ENCODE data around the gene RNF126. TPM values are rescaled to one million over a fixed set of nuclear protein-coding genes. Genes with fewer than 3 reads are reported as not detected.
A peak's percentile ranks its signal among the peaks of the same experiment; 100 is the strongest.

Gene RNF126
- total and polyA plus RNA-seq, 2 experiments from 2014 or later: 95.7 to 112 TPM

DNA sequence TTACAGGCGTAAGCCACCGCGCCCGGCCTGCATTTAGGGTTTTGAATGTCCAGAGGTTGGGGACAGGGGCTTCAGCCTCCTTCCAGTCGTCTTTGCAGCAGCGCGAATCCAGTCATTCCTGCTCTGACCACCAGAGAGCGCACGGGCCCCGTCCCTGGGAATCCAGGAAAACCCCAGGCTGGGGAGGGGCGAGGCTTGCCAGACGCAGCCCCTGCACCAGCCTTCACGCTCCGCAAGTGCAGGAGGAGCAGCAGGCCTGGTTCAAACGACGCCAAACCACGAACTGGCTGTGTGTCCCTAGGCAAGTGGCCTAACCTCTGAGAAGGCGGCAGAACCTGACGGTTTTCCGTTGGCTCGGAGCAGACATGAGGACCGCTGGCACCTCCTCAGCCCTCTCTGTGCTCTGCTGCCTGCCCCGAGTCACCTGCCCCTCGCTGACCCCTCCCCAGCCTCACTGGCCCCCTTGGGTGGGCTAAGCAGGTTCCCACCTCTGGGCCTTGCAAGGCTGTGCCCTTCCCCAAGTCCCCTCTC, 2.0 kb upstream of the RNF126 start:
- Histone ChIP-seq H3K27ac (ENCODE audit: low read depth) (no peak overlapping the region), H3K4me1 (ENCODE audit: insufficient read depth) (peaks cover 6% of the 10 kb centered on the region), H3K9me2 (ENCODE audit: insufficient read depth) (no peaks in the 10 kb centered on the region), H3K27me3 (ENCODE audit: insufficient read depth) (no peaks in the 10 kb centered on the region), H2AFZ (0 out of 2 replicates have a peak overlapping the region, but pooled peaks have one; percentile 76), H3F3A (replicated peaks; ENCODE audit: low read depth) (peaks cover 8% of the 10 kb centered on the region; the same call in 1 of the 2 replicates), H4K20me1 (replicated peaks; ENCODE audit: insufficient read depth) (peaks cover 18% of the 10 kb centered on the region), H3K4me2 (no peak overlapping the region), H3K36me3 (ENCODE audit: insufficient read depth) (no peaks in the 10 kb centered on the region), H3K79me2 (replicated peaks; ENCODE audit: insufficient read depth) (peaks cover 29% of the 10 kb centered on the region), H3K4me3 (no peak overlapping the region)
- H3K9me3 Mint-ChIP-seq: peaks cover 18% of the 10 kb centered on the region
- ATAC-seq (peak; percentile 65), DNase-seq (ENCODE audit: low spot score) (peak; percentile 96)
- no peak overlapping the region for H3K27ac Mint-ChIP-seq
- no peaks in the 10 kb centered on the region; the same call in 1 of the 3 replicates for H3K36me3 Mint-ChIP-seq (ENCODE audit: low read depth)
- H3K27me3 Mint-ChIP-seq (ENCODE audit: insufficient read depth, low read depth, poor library complexity): peaks cover 16% of the 10 kb centered on the region
- peaks cover 13% of the 10 kb centered on the region for H3K4me1 Mint-ChIP-seq
- H3K4me3 Mint-ChIP-seq: peak overlapping the region; percentile 48; the same call in 2 of the 3 replicates
- TF ChIP-seq EZH2phosphoT487 (IDR thresholded peaks at IDR 0.05; ENCODE audit: unreplicated experiment): no peak
- no peak for TF ChIP-seq NANOG (IDR thresholded peaks at IDR 0.05; ENCODE audit: borderline replicate concordance)
- TF ChIP-seq, protein P1, sequence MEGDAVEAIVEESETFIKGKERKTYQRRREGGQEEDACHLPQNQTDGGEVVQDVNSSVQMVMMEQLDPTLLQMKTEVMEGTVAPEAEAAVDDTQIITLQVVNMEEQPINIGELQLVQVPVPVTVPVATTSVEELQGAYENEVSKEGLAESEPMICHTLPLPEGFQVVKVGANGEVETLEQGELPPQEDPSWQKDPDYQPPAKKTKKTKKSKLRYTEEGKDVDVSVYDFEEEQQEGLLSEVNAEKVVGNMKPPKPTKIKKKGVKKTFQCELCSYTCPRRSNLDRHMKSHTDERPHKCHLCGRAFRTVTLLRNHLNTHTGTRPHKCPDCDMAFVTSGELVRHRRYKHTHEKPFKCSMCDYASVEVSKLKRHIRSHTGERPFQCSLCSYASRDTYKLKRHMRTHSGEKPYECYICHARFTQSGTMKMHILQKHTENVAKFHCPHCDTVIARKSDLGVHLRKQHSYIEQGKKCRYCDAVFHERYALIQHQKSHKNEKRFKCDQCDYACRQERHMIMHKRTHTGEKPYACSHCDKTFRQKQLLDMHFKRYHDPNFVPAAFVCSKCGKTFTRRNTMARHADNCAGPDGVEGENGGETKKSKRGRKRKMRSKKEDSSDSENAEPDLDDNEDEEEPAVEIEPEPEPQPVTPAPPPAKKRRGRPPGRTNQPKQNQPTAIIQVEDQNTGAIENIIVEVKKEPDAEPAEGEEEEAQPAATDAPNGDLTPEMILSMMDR (conservative IDR thresholded peaks at IDR 0.05; ENCODE audit: low read depth in 2 of 2): peak; percentile 82 to 97
- TF ChIP-seq, protein P2, sequence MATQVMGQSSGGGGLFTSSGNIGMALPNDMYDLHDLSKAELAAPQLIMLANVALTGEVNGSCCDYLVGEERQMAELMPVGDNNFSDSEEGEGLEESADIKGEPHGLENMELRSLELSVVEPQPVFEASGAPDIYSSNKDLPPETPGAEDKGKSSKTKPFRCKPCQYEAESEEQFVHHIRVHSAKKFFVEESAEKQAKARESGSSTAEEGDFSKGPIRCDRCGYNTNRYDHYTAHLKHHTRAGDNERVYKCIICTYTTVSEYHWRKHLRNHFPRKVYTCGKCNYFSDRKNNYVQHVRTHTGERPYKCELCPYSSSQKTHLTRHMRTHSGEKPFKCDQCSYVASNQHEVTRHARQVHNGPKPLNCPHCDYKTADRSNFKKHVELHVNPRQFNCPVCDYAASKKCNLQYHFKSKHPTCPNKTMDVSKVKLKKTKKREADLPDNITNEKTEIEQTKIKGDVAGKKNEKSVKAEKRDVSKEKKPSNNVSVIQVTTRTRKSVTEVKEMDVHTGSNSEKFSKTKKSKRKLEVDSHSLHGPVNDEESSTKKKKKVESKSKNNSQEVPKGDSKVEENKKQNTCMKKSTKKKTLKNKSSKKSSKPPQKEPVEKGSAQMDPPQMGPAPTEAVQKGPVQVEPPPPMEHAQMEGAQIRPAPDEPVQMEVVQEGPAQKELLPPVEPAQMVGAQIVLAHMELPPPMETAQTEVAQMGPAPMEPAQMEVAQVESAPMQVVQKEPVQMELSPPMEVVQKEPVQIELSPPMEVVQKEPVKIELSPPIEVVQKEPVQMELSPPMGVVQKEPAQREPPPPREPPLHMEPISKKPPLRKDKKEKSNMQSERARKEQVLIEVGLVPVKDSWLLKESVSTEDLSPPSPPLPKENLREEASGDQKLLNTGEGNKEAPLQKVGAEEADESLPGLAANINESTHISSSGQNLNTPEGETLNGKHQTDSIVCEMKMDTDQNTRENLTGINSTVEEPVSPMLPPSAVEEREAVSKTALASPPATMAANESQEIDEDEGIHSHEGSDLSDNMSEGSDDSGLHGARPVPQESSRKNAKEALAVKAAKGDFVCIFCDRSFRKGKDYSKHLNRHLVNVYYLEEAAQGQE (IDR thresholded peaks at IDR 0.05; ENCODE audit: unreplicated experiment): no peak
- TF ChIP-seq CREB1 (CRISPR knock-in tag; IDR thresholded peaks at IDR 0.05; ENCODE audit: low read depth): no peak

DNA sequence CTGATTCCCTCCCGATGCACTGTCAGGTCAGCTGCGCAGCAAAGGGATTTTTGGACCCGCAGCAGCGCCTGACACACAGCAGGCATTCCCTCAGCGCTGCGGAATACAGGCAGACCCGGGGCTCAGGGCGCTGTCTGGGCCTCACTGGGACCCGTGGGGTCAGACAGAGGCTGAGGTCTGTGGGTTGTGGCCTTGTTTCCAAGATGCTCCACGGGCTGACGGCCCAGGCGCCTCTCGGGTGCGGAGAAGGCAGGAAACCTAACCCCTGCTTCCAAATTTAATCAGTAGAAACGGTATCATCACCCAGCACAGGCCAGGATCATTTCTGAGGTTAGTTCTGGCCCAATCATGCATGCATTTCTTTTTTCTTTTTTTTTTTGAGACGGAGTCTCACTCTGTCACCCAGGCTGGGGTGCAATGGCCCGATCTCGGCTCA, 686 bp upstream of the RNF126 start:
- H3K27me3 Mint-ChIP-seq (ENCODE audit: insufficient read depth, low read depth, poor library complexity): peaks cover 16% of the 10 kb centered on the region
- Histone ChIP-seq H3K27ac (ENCODE audit: low read depth) (no peak overlapping the region), H3K9me2 (ENCODE audit: insufficient read depth) (no peaks in the 10 kb centered on the region), H3K4me3 (peak overlapping the region; percentile 82), H3K4me1 (ENCODE audit: insufficient read depth) (peaks cover 6% of the 10 kb centered on the region), H3K4me2 (peak overlapping the region; percentile 80), H3F3A (replicated peaks; ENCODE audit: low read depth) (peaks cover 8% of the 10 kb centered on the region; the same call in 1 of the 2 replicates), H3K79me2 (replicated peaks; ENCODE audit: insufficient read depth) (peaks cover 42% of the 10 kb centered on the region), H3K27me3 (ENCODE audit: insufficient read depth) (no peaks in the 10 kb centered on the region), H2AFZ (peak overlapping the region; percentile 94; the same call in 1 of the 2 replicates), H4K20me1 (replicated peaks; ENCODE audit: insufficient read depth) (peaks cover 22% of the 10 kb centered on the region), H3K36me3 (ENCODE audit: insufficient read depth) (no peaks in the 10 kb centered on the region)
- peak overlapping the region; percentile 69 for H3K4me3 Mint-ChIP-seq
- H3K36me3 Mint-ChIP-seq (ENCODE audit: low read depth): no peaks in the 10 kb centered on the region; the same call in 1 of the 3 replicates
- no peak for DNase-seq (ENCODE audit: low spot score)
- peaks cover 14% of the 10 kb centered on the region for H3K9me3 Mint-ChIP-seq
- H3K4me1 Mint-ChIP-seq: peaks cover 13% of the 10 kb centered on the region
- no peak for ATAC-seq
- H3K27ac Mint-ChIP-seq: no peak overlapping the region
- TF ChIP-seq, protein P3, sequence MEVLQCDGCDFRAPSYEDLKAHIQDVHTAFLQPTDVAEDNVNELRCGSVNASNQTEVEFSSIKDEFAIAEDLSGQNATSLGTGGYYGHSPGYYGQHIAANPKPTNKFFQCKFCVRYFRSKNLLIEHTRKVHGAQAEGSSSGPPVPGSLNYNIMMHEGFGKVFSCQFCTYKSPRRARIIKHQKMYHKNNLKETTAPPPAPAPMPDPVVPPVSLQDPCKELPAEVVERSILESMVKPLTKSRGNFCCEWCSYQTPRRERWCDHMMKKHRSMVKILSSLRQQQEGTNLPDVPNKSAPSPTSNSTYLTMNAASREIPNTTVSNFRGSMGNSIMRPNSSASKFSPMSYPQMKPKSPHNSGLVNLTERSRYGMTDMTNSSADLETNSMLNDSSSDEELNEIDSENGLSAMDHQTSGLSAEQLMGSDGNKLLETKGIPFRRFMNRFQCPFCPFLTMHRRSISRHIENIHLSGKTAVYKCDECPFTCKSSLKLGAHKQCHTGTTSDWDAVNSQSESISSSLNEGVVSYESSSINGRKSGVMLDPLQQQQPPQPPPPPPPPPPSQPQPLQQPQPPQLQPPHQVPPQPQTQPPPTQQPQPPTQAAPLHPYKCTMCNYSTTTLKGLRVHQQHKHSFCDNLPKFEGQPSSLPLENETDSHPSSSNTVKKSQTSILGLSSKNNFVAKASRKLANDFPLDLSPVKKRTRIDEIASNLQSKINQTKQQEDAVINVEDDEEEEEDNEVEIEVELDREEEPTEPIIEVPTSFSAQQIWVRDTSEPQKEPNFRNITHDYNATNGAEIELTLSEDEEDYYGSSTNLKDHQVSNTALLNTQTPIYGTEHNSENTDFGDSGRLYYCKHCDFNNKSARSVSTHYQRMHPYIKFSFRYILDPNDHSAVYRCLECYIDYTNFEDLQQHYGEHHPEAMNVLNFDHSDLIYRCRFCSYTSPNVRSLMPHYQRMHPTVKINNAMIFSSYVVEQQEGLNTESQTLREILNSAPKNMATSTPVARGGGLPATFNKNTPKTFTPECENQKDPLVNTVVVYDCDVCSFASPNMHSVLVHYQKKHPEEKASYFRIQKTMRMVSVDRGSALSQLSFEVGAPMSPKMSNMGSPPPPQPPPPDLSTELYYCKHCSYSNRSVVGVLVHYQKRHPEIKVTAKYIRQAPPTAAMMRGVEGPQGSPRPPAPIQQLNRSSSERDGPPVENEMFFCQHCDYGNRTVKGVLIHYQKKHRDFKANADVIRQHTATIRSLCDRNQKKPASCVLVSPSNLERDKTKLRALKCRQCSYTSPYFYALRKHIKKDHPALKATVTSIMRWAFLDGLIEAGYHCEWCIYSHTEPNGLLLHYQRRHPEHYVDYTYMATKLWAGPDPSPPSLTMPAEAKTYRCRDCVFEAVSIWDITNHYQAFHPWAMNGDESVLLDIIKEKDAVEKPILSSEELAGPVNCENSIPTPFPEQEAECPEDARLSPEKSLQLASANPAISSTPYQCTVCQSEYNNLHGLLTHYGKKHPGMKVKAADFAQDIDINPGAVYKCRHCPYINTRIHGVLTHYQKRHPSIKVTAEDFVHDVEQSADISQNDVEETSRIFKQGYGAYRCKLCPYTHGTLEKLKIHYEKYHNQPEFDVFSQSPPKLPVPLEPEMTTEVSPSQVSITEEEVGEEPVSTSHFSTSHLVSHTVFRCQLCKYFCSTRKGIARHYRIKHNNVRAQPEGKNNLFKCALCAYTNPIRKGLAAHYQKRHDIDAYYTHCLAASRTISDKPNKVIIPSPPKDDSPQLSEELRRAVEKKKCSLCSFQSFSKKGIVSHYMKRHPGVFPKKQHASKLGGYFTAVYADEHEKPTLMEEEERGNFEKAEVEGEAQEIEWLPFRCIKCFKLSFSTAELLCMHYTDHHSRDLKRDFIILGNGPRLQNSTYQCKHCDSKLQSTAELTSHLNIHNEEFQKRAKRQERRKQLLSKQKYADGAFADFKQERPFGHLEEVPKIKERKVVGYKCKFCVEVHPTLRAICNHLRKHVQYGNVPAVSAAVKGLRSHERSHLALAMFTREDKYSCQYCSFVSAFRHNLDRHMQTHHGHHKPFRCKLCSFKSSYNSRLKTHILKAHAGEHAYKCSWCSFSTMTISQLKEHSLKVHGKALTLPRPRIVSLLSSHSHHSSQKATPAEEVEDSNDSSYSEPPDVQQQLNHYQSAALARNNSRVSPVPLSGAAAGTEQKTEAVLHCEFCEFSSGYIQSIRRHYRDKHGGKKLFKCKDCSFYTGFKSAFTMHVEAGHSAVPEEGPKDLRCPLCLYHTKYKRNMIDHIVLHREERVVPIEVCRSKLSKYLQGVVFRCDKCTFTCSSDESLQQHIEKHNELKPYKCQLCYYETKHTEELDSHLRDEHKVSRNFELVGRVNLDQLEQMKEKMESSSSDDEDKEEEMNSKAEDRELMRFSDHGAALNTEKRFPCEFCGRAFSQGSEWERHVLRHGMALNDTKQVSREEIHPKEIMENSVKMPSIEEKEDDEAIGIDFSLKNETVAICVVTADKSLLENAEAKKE (CRISPR knock-in tag; IDR thresholded peaks at IDR 0.05): no peak
- no peak for TF ChIP-seq STAT1 (IDR thresholded peaks at IDR 0.05; ENCODE audit: unreplicated experiment)
- TF ChIP-seq NANOG (IDR thresholded peaks at IDR 0.05; ENCODE audit: borderline replicate concordance): no peak
- TF ChIP-seq, protein P4, sequence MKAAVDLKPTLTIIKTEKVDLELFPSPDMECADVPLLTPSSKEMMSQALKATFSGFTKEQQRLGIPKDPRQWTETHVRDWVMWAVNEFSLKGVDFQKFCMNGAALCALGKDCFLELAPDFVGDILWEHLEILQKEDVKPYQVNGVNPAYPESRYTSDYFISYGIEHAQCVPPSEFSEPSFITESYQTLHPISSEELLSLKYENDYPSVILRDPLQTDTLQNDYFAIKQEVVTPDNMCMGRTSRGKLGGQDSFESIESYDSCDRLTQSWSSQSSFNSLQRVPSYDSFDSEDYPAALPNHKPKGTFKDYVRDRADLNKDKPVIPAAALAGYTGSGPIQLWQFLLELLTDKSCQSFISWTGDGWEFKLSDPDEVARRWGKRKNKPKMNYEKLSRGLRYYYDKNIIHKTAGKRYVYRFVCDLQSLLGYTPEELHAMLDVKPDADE (IDR thresholded peaks at IDR 0.05): no peak
